Neural cell (in vitro differentiated cells): ENCODE data around the gene ZBTB7A.

Experiments used
- CTCF ChIP-seq: fragments of 450-650 bp; IDR thresholded peaks from 2 replicates; pipeline ENCODE4 v1.5.1; 2014; ENCODE audit warnings: antibody characterized with exemption, mild to moderate bottlenecking, moderate library complexity; ENCODE audit not compliant: poor library complexity, severe bottlenecking
- EP300 ChIP-seq: fragments of 450-650 bp; conservative IDR thresholded peaks from 2 replicates; pipeline ENCODE4 v1.6.1; 2014; ENCODE audit warnings: antibody characterized with exemption, mild to moderate bottlenecking, moderate library complexity; ENCODE audit not compliant: poor library complexity, severe bottlenecking
- POLR2AphosphoS5 ChIP-seq: IDR thresholded peaks from 2 replicates; pipeline ENCODE4 v1.6.1; 2012
- TAF1 ChIP-seq: IDR thresholded peaks from 2 replicates; pipeline ENCODE4 v1.6.1; 2012; ENCODE audit warnings: low read depth
- TF ChIP-seq, protein P1 (sequence below): IDR thresholded peaks from 2 replicates; pipeline ENCODE4 v1.6.1; 2012; ENCODE audit warnings: borderline replicate concordance

- TF ChIP-seq POLR2AphosphoS5 (no peak), EP300 (no peak), CTCF (no peak), TAF1 (no peak)
- TF ChIP-seq, protein P1, sequence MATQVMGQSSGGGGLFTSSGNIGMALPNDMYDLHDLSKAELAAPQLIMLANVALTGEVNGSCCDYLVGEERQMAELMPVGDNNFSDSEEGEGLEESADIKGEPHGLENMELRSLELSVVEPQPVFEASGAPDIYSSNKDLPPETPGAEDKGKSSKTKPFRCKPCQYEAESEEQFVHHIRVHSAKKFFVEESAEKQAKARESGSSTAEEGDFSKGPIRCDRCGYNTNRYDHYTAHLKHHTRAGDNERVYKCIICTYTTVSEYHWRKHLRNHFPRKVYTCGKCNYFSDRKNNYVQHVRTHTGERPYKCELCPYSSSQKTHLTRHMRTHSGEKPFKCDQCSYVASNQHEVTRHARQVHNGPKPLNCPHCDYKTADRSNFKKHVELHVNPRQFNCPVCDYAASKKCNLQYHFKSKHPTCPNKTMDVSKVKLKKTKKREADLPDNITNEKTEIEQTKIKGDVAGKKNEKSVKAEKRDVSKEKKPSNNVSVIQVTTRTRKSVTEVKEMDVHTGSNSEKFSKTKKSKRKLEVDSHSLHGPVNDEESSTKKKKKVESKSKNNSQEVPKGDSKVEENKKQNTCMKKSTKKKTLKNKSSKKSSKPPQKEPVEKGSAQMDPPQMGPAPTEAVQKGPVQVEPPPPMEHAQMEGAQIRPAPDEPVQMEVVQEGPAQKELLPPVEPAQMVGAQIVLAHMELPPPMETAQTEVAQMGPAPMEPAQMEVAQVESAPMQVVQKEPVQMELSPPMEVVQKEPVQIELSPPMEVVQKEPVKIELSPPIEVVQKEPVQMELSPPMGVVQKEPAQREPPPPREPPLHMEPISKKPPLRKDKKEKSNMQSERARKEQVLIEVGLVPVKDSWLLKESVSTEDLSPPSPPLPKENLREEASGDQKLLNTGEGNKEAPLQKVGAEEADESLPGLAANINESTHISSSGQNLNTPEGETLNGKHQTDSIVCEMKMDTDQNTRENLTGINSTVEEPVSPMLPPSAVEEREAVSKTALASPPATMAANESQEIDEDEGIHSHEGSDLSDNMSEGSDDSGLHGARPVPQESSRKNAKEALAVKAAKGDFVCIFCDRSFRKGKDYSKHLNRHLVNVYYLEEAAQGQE = no peak
These were observed 2.7 kb upstream of the ZBTB7A start for GRCh38 chr19:4069331-4069959.
